Thoracic aorta (tissue), 2 donors: Measurements from ENCODE around the gene EEPD1. TPM values are rescaled to one million over a fixed set of nuclear protein-coding genes. Genes with fewer than 3 reads are reported as not detected.

Experiments used
- ATAC-seq: fragments of 150-250 bp; one replicate; pipeline ENCODE4 v1.8.0; 2017; ENCODE audit warnings: low read depth; ENCODE audit not compliant: insufficient number of reproducible peaks, low FRiP score
- DNase-seq: peaks from one replicate; pipeline ENCODE4 v3.0.0-alpha.2; 2020; ENCODE audit warnings: low spot score
- H3K27ac ChIP-seq, 2 donors: fragments of 200-600 bp; sonication (generic); 1 replicate in 1 of 2; 2 replicates in 1 of 2; pipeline ENCODE4 v1.5.1; 2016; ENCODE audit warnings: mild to moderate bottlenecking in 2 of 2, moderate library complexity in 2 of 2
- H3K27me3 ChIP-seq: fragments of 200-600 bp; sonication (generic); replicated peaks from 2 replicates; pipeline ENCODE4 v1.6.0; 2016; ENCODE audit warnings: mild to moderate bottlenecking; ENCODE audit not compliant: insufficient read depth
- H3K36me3 ChIP-seq: fragments of 200-600 bp; sonication (generic); one replicate; pipeline ENCODE4 v1.5.1; 2016
- H3K4me1 ChIP-seq, 2 donors: fragments of 200-600 bp; sonication (generic); 1 replicate in 1 of 2; 2 replicates in 1 of 2; pipeline versions ENCODE4 v1.5.1 to v1.6.0; 2016; ENCODE audit warnings: low read depth in 2 of 2, mild to moderate bottlenecking in 1 of 2; ENCODE audit not compliant: control insufficient read depth in 1 of 2
- H3K4me3 ChIP-seq: fragments of 200-600 bp; sonication (generic); 2 replicates; pipeline ENCODE4 v1.5.1; 2016; ENCODE audit warnings: mild to moderate bottlenecking
- H3K9me3 ChIP-seq: fragments of 200-600 bp; sonication (generic); 2 replicates; pipeline ENCODE4 v1.5.1; 2016
- CTCF ChIP-seq: fragments of 200-600 bp; sonication (generic); IDR thresholded peaks from one replicate; pipeline ENCODE4 v1.5.1; 2019; ENCODE audit warnings: antibody characterized with exemption
- total RNA-seq, 2 donors: library from RNA; depleted of rRNA; stranded (reverse); fragments of >200 nt; gene quantifications; one replicate each; pipeline versions ENCODE4 v1.1.0 to v1.2.3, GENCODE V29; 2016

EEPD1 gene
- total RNA-seq, 2 donors from 2014 or later = 14.6 to 17.4 TPM

DNA sequence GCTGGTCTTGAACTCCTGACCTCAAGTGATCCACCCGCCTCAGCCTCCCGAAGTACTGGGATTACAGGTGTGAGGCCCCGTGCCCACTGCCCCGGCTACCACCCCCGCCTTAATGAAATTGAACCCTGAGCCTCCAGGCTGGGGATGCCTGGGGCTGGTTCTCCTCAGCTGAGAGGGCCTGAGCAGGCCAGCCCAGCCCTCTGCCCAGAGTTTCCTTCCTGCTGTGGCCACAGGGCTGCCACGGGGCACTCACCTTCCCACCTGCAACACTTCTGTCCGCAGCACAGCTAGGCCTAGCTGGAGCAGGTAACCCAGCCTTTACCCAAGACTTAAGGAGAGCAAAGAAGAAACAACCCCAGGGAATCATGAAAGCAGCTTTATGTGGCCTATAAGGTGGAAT, 158.5 kb downstream of the EEPD1 start:
- DNase-seq (no peak), ATAC-seq (no peak)
- Histone ChIP-seq H3K27me3 (no peaks in the 10 kb centered on the region), H3K4me1 (no peaks in the 10 kb centered on the region), H3K4me3 (no peak overlapping the region), H3K36me3 (no peaks in the 10 kb centered on the region), H3K27ac (no peak overlapping the region), H3K9me3 (no peaks in the 10 kb centered on the region)
- no peak for TF ChIP-seq CTCF

DNA sequence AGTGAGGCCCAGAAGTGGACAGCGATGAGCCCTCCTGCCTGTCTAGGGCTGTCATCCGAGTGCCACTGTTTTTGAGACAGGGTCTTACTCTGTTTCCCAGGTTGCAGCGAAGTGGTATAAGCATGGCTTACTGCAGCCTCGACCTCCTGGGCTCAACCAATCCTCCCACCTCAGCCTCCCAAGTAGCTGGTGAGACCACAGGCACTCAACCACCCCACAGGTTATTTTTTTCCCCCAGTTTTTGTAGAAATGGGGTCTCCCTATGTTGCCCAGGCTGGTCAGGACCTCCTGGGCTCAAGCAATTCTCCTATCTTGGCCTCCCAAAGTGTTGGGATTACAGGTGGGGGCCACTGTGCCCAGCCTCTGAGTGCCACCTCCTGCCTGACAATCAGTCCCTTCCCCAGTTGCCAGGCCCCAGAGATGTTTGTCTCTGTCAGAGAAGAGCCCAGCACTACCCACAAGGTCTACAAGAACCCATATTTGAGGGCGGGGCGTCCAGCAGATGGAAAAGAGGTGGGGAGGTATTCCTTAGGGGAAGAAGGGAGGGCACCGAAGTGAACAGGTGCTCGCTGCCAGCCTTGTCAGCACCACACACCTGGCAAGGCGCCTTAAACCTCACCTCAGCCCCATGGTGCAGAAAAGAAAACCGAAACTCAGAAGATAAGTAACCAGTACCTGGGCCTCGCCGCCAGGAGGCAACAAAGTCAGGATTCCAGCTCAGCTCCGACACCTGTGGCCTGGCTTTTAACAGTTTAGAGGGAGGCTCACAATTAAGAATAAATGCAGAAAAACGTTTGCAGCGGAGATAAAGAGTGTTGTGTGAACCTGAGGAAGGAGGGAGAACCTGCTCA, 159.2 kb downstream of the EEPD1 start:
- ATAC-seq (no peak), DNase-seq (no peak)
- TF ChIP-seq CTCF = no peak
- Histone ChIP-seq H3K36me3 (no peaks in the 10 kb centered on the region), H3K4me1 (no peaks in the 10 kb centered on the region), H3K27ac (no peak overlapping the region), H3K27me3 (no peaks in the 10 kb centered on the region), H3K9me3 (no peaks in the 10 kb centered on the region), H3K4me3 (no peak overlapping the region)

GRCh38 chr7:36312915-36313334, 159.9 kb downstream of the EEPD1 start:
- no peak for ATAC-seq
- no peaks in the 10 kb centered on the region for H3K4me1 ChIP-seq

GRCh38 chr7:36313607-36314006, 160.6 kb downstream of the EEPD1 start:
- ATAC-seq = no peak
- no peak for DNase-seq
- H3K4me3 ChIP-seq = no peak overlapping the region
- H3K27me3 ChIP-seq = no peaks in the 10 kb centered on the region
- peaks cover 0 to 3% of the 10 kb centered on the region in 2 donors for H3K4me1 ChIP-seq
- TF ChIP-seq CTCF = no peak
- H3K27ac ChIP-seq = no peak overlapping the region
- no peaks in the 10 kb centered on the region for H3K9me3 ChIP-seq
- H3K36me3 ChIP-seq = no peaks in the 10 kb centered on the region

More at GRCh38 chr7:36312915-36313334, 159.9 kb downstream of the EEPD1 start:
- no peak for TF ChIP-seq CTCF
- no peak for DNase-seq
- Histone ChIP-seq H3K27me3 (no peaks in the 10 kb centered on the region), H3K9me3 (no peaks in the 10 kb centered on the region), H3K4me3 (no peak overlapping the region), H3K27ac (no peak overlapping the region), H3K36me3 (no peaks in the 10 kb centered on the region)

GRCh38 chr7:36314491-36314890, 161.4 kb downstream of the EEPD1 start:
- peaks cover 0 to 6% of the 10 kb centered on the region in 2 donors for H3K4me1 ChIP-seq
- no peaks in the 10 kb centered on the region for H3K36me3 ChIP-seq
- no peaks in the 10 kb centered on the region for H3K27me3 ChIP-seq
- no peak overlapping the region for H3K4me3 ChIP-seq
- H3K27ac ChIP-seq = no peak overlapping the region
- ATAC-seq (no peak), DNase-seq (no peak)
- no peaks in the 10 kb centered on the region for H3K9me3 ChIP-seq
- TF ChIP-seq CTCF = no peak
